Mucosa of gallbladder (tissue), 1 donor: Measurements from ENCODE around the gene SEL1L2. TPM values are rescaled to one million over a fixed set of nuclear protein-coding genes. Genes with fewer than 3 reads are reported as not detected.

Experiments used
- DNase-seq: peaks from one replicate; pipeline ENCODE4 v3.0.0-alpha.2; 2020; ENCODE audit warnings: low spot score
- total RNA-seq: library from RNA; stranded (reverse); gene quantifications from one replicate; pipeline ENCODE4 v1.2.1, GENCODE V29; 2021
- donor health status: DM: no; HTN: no; CAD: no.

SEL1L2 gene
- total RNA-seq, 1 donor from 2014 or later, result 0.52 TPM

GRCh38 chr20:13817342-13817741 lies 173.1 kb downstream of the SEL1L2 start:
- no peak for DNase-seq

- no peak for DNase-seq
Observed at GRCh38 chr20:13816757-13817156, 173.7 kb downstream of the SEL1L2 start.

- no peak for DNase-seq
Observed at GRCh38 chr20:13814672-13815071, 175.7 kb downstream of the SEL1L2 start.

GRCh38 chr20:13813910-13814309 lies 176.5 kb downstream of the SEL1L2 start:
- DNase-seq, result no peak

GRCh38 chr20:13810446-13810845 lies 180.0 kb downstream of the SEL1L2 start:
- no peak for DNase-seq

GRCh38 chr20:13809855-13810254 lies 180.6 kb downstream of the SEL1L2 start:
- no peak for DNase-seq

- DNase-seq, result no peak
Observed at GRCh38 chr20:13809373-13809772, 181.0 kb downstream of the SEL1L2 start.

- DNase-seq, result peak; percentile 82
Observed at GRCh38 chr20:13800728-13801134, 189.7 kb downstream of the SEL1L2 start.

GRCh38 chr20:13799974-13800373 lies 190.4 kb downstream of the SEL1L2 start:
- no peak for DNase-seq

Other genes starting within 250 kb of the SEL1L2 start
- 11.6 TPM for gene ESF1, start 205.7 kb downstream of the SEL1L2 start, total RNA-seq
- 22.9 TPM for gene NDUFAF5, start 205.6 kb downstream of the SEL1L2 start, total RNA-seq
- 7.5 TPM for gene MACROD2, start 4.9 kb upstream of the SEL1L2 start, total RNA-seq